Calu3 (cell line): Measurements from ENCODE around the gene TBC1D7. TPM values are rescaled to one million over a fixed set of nuclear protein-coding genes. Genes with fewer than 3 reads are reported as not detected.

Experiments used
- BruUV-seq: library from RNA; stranded (reverse); fragments of 400-500 nt; replicated peaks from 2 replicates; lab custom pipeline; 2021; lab: Mats Ljungman, UMichigan
- CTCF ChIA-PET: fragments of 300-600 bp; sonication (Branson Sonifier 250); formaldehyde crosslinking; loops from one replicate; lab custom pipeline; 2022; ENCODE audit warnings: antibody characterized with exemption; lab: Charles Lee
- DNase-seq: peaks from one replicate; pipeline ENCODE4 v3.0.0; 2022
- H3K27ac Mint-ChIP-seq: one replicate; pipeline ENCODE4 v1.8.0; 2022; ENCODE audit warnings: mixed read lengths; ENCODE audit not compliant: unreplicated experiment
- H3K27me3 Mint-ChIP-seq: one replicate; pipeline ENCODE4 v1.8.0; 2022; ENCODE audit warnings: mixed read lengths; ENCODE audit not compliant: unreplicated experiment
- H3K36me3 Mint-ChIP-seq: one replicate; pipeline ENCODE4 v1.8.0; 2022; ENCODE audit warnings: mild to moderate bottlenecking, moderate library complexity, mixed read lengths; ENCODE audit not compliant: insufficient read depth, unreplicated experiment
- H3K4me1 Mint-ChIP-seq: one replicate; pipeline ENCODE4 v1.8.0; 2022; ENCODE audit warnings: mild to moderate bottlenecking, low read depth, mixed read lengths; ENCODE audit not compliant: unreplicated experiment
- H3K4me3 Mint-ChIP-seq: one replicate; pipeline ENCODE4 v1.8.0; 2022; ENCODE audit warnings: mild to moderate bottlenecking, low read depth, moderate library complexity, mixed read lengths; ENCODE audit not compliant: unreplicated experiment
- H3K9me3 Mint-ChIP-seq: one replicate; pipeline ENCODE4 v1.8.0; 2022; ENCODE audit warnings: low read depth, mixed read lengths; ENCODE audit not compliant: unreplicated experiment
- intact Hi-C: fragments of 100-400 bp; cut with micrococcal nuclease; formaldehyde crosslinking; loops from one replicate; pipeline ENCODE4 v1.10.0; 2022; ENCODE audit not compliant: unreplicated experiment
- total RNA-seq: library from RNA; stranded (reverse); gene quantifications from 2 replicates; pipeline ENCODE4 v1.2.3, GENCODE V29; 2022
- TF ChIP-seq, protein P1 (sequence below): fragments of 200-600 bp; IDR thresholded peaks from one replicate; pipeline ENCODE4 v1.8.0; 2022; ENCODE audit warnings: antibody characterized with exemption; ENCODE audit not compliant: unreplicated experiment

Gene TBC1D7
- total RNA-seq, 1 experiment from 2014 or later: 13.2 TPM

GRCh38 chr6:13278991-13279390 lies 49.3 kb downstream of the TBC1D7 start:
- intact Hi-C loops: no loop called here
- CTCF ChIA-PET: no interaction called here
- BruUV-seq: no TSS peak
- H3K4me1 Mint-ChIP-seq: no peaks in the 10 kb centered on the region
- no peaks in the 10 kb centered on the region for H3K36me3 Mint-ChIP-seq
- H3K27ac Mint-ChIP-seq: no peak overlapping the region
- no peak overlapping the region for H3K4me3 Mint-ChIP-seq
- no peaks in the 10 kb centered on the region for H3K9me3 Mint-ChIP-seq
- TF ChIP-seq, protein P1, sequence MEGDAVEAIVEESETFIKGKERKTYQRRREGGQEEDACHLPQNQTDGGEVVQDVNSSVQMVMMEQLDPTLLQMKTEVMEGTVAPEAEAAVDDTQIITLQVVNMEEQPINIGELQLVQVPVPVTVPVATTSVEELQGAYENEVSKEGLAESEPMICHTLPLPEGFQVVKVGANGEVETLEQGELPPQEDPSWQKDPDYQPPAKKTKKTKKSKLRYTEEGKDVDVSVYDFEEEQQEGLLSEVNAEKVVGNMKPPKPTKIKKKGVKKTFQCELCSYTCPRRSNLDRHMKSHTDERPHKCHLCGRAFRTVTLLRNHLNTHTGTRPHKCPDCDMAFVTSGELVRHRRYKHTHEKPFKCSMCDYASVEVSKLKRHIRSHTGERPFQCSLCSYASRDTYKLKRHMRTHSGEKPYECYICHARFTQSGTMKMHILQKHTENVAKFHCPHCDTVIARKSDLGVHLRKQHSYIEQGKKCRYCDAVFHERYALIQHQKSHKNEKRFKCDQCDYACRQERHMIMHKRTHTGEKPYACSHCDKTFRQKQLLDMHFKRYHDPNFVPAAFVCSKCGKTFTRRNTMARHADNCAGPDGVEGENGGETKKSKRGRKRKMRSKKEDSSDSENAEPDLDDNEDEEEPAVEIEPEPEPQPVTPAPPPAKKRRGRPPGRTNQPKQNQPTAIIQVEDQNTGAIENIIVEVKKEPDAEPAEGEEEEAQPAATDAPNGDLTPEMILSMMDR: no peak
- no peaks in the 10 kb centered on the region for H3K27me3 Mint-ChIP-seq
- no peak for DNase-seq

DNA sequence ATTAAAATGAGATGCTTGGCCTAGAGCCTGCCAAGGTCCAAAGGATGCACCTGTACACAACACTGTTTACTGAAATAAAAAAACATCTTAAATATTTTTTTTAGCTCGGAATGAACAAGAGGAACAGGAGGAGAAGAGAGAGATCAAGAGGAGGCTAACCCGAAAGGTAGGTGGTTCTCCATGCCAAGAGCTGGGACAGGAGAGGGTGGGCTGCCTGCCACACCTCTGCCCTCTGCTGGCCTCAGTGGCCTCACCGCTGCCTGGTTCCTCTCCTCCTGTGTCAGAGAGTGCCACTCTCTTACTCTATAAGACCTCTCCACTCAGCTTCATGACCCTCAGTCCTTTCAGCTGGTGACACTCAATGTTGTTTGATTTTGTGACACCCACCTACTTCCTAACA lies 50.2 kb downstream of the TBC1D7 start:
- TF ChIP-seq, protein P1: no peak
- H3K36me3 Mint-ChIP-seq: no peaks in the 10 kb centered on the region
- no peaks in the 10 kb centered on the region for H3K27me3 Mint-ChIP-seq
- no peak overlapping the region for H3K4me3 Mint-ChIP-seq
- no peak for DNase-seq
- no peak overlapping the region for H3K27ac Mint-ChIP-seq
- no peaks in the 10 kb centered on the region for H3K9me3 Mint-ChIP-seq
- no TSS peak for BruUV-seq
- intact Hi-C loops: no loop called here
- CTCF ChIA-PET: no interaction called here
- H3K4me1 Mint-ChIP-seq: no peaks in the 10 kb centered on the region

GRCh38 chr6:13277231-13277630 lies 51.1 kb downstream of the TBC1D7 start:
- CTCF ChIA-PET: no interaction called here
- H3K4me1 Mint-ChIP-seq: no peaks in the 10 kb centered on the region
- no peaks in the 10 kb centered on the region for H3K36me3 Mint-ChIP-seq
- no TSS peak for BruUV-seq
- DNase-seq: no peak
- no peaks in the 10 kb centered on the region for H3K9me3 Mint-ChIP-seq
- intact Hi-C loops: no loop called here
- no peak overlapping the region for H3K27ac Mint-ChIP-seq
- no peak overlapping the region for H3K4me3 Mint-ChIP-seq
- H3K27me3 Mint-ChIP-seq: no peaks in the 10 kb centered on the region
- TF ChIP-seq, protein P1: no peak

- H3K36me3 Mint-ChIP-seq: no peaks in the 10 kb centered on the region
- DNase-seq: no peak
- H3K4me3 Mint-ChIP-seq: no peak overlapping the region
- intact Hi-C loops: no loop called here
- no peaks in the 10 kb centered on the region for H3K27me3 Mint-ChIP-seq
- BruUV-seq: no TSS peak
- H3K27ac Mint-ChIP-seq: no peak overlapping the region
- TF ChIP-seq, protein P1: no peak
- H3K9me3 Mint-ChIP-seq: no peaks in the 10 kb centered on the region
- no peaks in the 10 kb centered on the region for H3K4me1 Mint-ChIP-seq
- CTCF ChIA-PET: interaction anchor here (0.6 kb wide), 2 partner anchors 135 to 464 kb away, joined by 4 read pairs; no protein-coding TSS in a partner anchor
Measured at GRCh38 chr6:13275435-13275989, 52.8 kb downstream of the TBC1D7 start.
